VCaP (cell line): ENCODE results near the gene LCORL.

Experiments used
- H3K27ac ChIP-seq: fragments of 450-650 bp; 2 replicates; pipeline ENCODE4 v1.5.1; 2017
- CTCF ChIP-seq: fragments of 450-650 bp; conservative IDR thresholded peaks from 2 replicates; pipeline ENCODE4 v1.5.1; 2017; ENCODE audit warnings: mild to moderate bottlenecking, moderate library complexity

Gene LCORL

DNA sequence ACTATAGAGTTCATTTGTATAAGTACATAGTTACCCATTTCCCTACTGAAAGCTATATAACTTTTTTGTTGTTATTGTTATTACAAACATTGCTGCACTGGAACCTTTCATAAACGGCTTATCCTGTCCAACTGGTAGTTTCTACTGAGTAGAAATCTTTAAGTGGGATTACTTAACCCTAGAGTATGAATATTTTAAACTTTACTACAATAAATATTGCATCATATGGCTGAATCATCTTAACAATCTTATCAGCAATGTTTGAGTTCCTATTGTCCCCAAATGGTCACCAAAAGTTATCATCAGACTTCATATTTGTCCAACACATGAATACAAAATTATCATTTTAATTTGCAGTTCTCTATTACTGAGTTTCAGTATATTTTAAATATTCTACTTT is 40.5 kb downstream of the LCORL start:
- H3K27ac ChIP-seq: no peak overlapping the region
- TF ChIP-seq CTCF: no peak

DNA sequence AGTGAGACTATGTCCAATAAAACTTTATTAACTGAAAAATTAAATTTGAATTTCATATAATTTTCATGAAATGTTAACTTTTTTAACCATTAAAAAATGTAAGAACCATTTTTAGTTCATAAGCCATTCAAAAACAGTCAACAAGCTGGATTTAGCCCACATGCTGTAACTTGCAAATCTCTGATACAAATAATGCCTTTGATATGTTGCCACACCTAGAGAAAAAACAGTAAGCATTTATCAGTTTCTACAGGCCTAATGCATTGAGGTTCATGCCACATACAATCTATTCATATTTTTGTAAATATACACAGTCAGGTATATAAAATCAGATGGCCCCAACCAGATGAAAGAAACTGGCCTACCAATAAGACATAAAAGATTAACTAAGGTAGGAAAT is 52.8 kb downstream of the LCORL start:
- no peak for TF ChIP-seq CTCF
- H3K27ac ChIP-seq: no peak overlapping the region

DNA sequence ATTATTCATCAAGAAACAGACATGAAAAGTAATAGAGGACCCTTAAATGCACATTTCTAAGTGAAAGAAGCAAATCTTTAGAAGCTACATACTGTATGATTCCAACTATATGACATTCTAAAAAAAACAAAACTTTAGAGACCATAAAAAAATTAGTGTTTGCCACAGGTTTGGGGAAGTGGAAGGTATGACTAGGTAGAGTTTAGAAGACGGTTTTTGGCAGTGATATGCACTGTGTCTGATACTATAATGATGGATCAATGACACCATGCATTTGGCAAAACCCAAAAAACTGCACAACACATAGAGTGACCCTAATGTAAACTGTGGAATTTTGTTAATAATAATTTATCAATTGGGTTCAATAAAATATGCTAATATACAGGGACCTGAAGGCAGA is 54.5 kb downstream of the LCORL start:
- no peak overlapping the region for H3K27ac ChIP-seq
- no peak for TF ChIP-seq CTCF

DNA sequence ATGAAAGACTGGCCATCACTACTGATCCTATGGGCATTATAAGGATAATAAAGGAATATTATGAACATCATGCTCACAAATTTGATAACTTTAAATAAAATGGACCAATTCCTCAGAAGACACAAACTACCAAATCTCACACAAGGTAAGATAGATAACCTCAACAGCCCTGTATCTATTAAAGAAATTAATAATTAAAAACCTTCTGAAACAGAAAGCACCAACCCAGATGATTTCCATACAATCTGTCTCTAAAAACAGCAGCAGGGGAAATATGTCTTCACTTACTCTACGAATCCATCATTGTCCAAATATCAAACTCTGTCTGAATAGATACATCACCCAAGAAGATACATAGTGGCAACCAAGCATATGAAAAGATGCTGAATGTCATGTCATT is 55.2 kb downstream of the LCORL start:
- H3K27ac ChIP-seq: no peak overlapping the region
- no peak for TF ChIP-seq CTCF

DNA sequence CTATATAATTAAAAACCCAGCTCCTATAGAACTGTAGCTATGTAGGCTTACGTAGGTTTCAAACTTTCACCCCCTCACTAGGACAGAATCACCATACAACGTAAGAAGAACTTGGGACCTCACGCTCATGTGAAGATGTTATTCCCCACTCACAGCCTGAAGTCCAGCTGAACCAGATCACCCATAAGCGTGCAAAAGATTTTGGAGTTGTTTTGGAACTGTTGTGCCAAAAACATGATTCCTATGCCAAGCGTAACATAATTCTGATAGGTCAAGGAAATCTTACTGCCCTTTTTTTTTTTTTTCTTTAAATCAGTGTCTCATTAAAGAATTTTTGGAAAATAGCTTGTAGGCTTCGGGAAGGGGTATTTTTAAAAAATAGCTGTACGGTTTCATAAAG is 57.0 kb downstream of the LCORL start:
- no peak for TF ChIP-seq CTCF
- no peak overlapping the region for H3K27ac ChIP-seq

GRCh38 chr4:17962171-17962570 is 59.4 kb downstream of the LCORL start:
- TF ChIP-seq CTCF: no peak
- H3K27ac ChIP-seq: peak overlapping the region; percentile 26; the same call in 1 of the 2 replicates

- TF ChIP-seq CTCF: no peak
- H3K27ac ChIP-seq: peak overlapping the region; percentile 26; the same call in 1 of the 2 replicates
Observed at GRCh38 chr4:17961249-17961648, 60.3 kb downstream of the LCORL start.

DNA sequence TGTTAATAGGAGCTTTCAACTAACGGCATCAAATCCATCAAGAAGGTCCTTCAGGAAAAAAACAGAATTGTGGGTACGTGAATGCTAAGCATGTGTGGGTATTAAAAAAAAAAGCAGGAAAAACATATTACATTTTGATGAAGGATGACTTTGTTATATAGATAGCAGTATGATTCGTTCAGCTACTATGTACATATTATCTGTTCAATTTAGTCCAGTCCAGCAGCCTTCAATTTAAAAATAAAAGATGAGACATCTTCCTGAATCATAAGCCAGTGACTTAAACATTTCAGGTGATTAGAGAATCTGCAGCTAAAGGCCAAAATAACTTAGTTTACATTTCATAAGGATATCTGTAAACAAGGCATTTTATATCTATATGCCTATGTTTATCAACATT is 63.4 kb downstream of the LCORL start:
- TF ChIP-seq CTCF: no peak
- H3K27ac ChIP-seq: no peak overlapping the region
